SK-N-SH treated with all-trans-retinoic acid at 6 μM for 48 hours (cell line): ENCODE data around the gene TUT4.

ENCODE experiments used
- ARNTL ChIP-seq: fragments of 450-650 bp; formaldehyde crosslinking; IDR thresholded peaks from 2 replicates; pipeline ENCODE4 v1.5.0; 2020; ENCODE audit warnings: low read depth, mild to moderate bottlenecking, moderate library complexity, borderline replicate concordance
- ISL1 ChIP-seq: fragments of 250-450 bp; sonication (Bioruptor Pico); IDR thresholded peaks from 2 replicates; pipeline ENCODE4 v2.1.2; 2022; ENCODE audit warnings: mild to moderate bottlenecking, moderate library complexity
- RARB ChIP-seq: fragments of 250-450 bp; sonication (Bioruptor Pico); IDR thresholded peaks from 2 replicates; pipeline ENCODE4 v1.8.0; 2021; ENCODE audit warnings: mild to moderate bottlenecking, moderate library complexity
- SNAI2 ChIP-seq: fragments of 250-450 bp; sonication (Bioruptor Pico); IDR thresholded peaks from 2 replicates; pipeline ENCODE4 v1.5.0; 2020; ENCODE audit warnings: mild to moderate bottlenecking, moderate library complexity
- TCF4 ChIP-seq: fragments of 250-450 bp; sonication (Bioruptor Pico); IDR thresholded peaks from 2 replicates; pipeline ENCODE4 v1.8.0; 2021; ENCODE audit warnings: mild to moderate bottlenecking, moderate library complexity, borderline replicate concordance
- ZFP3 ChIP-seq: fragments of 250-450 bp; sonication (Bioruptor Pico); IDR thresholded peaks from 2 replicates; pipeline ENCODE4 v1.5.0; 2020; ENCODE audit warnings: mild to moderate bottlenecking, moderate library complexity
- ZFP30 ChIP-seq: fragments of 450-650 bp; formaldehyde crosslinking; IDR thresholded peaks from 2 replicates; pipeline ENCODE4 v1.5.0; 2022; ENCODE audit warnings: mild to moderate bottlenecking, moderate library complexity
- ZNF565 ChIP-seq: fragments of 450-650 bp; formaldehyde crosslinking; conservative IDR thresholded peaks from 2 replicates; pipeline ENCODE4 v1.5.0; 2020; ENCODE audit warnings: low read depth, mild to moderate bottlenecking, moderate library complexity
- TF ChIP-seq, protein P1 (sequence below): fragments of 250-450 bp; sonication (Bioruptor Pico); IDR thresholded peaks from 2 replicates; pipeline ENCODE4 v1.8.0; 2020; ENCODE audit warnings: mild to moderate bottlenecking, moderate library complexity, borderline replicate concordance
- TF ChIP-seq, protein P2 (sequence below): fragments of 250-450 bp; sonication (Bioruptor Pico); IDR thresholded peaks from 2 replicates; pipeline ENCODE4 v1.5.1; 2020; ENCODE audit warnings: low read depth, mild to moderate bottlenecking, moderate library complexity
- TF ChIP-seq, protein P3 (sequence below): fragments of 250-450 bp; sonication (Bioruptor Pico); IDR thresholded peaks from 2 replicates; pipeline ENCODE4 v1.8.0; 2021; ENCODE audit warnings: low read depth, mild to moderate bottlenecking, moderate library complexity, borderline replicate concordance

GRCh38 chr1:52567943-52568342 lies 15.1 kb upstream of the TUT4 start:
- TF ChIP-seq RARB (CRISPR knock-in tag), result no peak
- TF ChIP-seq SNAI2, result no peak
- TF ChIP-seq, protein P1, sequence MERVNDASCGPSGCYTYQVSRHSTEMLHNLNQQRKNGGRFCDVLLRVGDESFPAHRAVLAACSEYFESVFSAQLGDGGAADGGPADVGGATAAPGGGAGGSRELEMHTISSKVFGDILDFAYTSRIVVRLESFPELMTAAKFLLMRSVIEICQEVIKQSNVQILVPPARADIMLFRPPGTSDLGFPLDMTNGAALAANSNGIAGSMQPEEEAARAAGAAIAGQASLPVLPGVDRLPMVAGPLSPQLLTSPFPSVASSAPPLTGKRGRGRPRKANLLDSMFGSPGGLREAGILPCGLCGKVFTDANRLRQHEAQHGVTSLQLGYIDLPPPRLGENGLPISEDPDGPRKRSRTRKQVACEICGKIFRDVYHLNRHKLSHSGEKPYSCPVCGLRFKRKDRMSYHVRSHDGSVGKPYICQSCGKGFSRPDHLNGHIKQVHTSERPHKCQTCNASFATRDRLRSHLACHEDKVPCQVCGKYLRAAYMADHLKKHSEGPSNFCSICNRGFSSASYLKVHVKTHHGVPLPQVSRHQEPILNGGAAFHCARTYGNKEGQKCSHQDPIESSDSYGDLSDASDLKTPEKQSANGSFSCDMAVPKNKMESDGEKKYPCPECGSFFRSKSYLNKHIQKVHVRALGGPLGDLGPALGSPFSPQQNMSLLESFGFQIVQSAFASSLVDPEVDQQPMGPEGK (CRISPR knock-in tag), result no peak
- TF ChIP-seq ZNF565, result no peak
- no peak for TF ChIP-seq ISL1 (CRISPR knock-in tag)
- no peak for TF ChIP-seq ZFP3 (CRISPR knock-in tag)
- no peak for TF ChIP-seq TCF4 (CRISPR knock-in tag)
- no peak for TF ChIP-seq ZFP30 (CRISPR knock-in tag)
- TF ChIP-seq, protein P2, sequence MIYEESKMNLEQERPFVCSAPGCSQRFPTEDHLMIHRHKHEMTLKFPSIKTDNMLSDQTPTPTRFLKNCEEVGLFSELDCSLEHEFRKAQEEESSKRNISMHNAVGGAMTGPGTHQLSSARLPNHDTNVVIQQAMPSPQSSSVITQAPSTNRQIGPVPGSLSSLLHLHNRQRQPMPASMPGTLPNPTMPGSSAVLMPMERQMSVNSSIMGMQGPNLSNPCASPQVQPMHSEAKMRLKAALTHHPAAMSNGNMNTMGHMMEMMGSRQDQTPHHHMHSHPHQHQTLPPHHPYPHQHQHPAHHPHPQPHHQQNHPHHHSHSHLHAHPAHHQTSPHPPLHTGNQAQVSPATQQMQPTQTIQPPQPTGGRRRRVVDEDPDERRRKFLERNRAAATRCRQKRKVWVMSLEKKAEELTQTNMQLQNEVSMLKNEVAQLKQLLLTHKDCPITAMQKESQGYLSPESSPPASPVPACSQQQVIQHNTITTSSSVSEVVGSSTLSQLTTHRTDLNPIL (CRISPR knock-in tag), result no peak
- TF ChIP-seq ARNTL, result no peak
- TF ChIP-seq, protein P3, sequence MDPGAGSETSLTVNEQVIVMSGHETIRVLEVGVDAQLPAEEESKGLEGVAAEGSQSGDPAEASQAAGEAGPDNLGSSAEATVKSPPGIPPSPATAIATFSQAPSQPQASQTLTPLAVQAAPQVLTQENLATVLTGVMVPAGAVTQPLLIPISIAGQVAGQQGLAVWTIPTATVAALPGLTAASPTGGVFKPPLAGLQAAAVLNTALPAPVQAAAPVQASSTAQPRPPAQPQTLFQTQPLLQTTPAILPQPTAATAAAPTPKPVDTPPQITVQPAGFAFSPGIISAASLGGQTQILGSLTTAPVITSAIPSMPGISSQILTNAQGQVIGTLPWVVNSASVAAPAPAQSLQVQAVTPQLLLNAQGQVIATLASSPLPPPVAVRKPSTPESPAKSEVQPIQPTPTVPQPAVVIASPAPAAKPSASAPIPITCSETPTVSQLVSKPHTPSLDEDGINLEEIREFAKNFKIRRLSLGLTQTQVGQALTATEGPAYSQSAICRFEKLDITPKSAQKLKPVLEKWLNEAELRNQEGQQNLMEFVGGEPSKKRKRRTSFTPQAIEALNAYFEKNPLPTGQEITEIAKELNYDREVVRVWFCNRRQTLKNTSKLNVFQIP (CRISPR knock-in tag), result no peak
